ENCODE measurements around the gene NEK7.

The NEK7 gene

DNA sequence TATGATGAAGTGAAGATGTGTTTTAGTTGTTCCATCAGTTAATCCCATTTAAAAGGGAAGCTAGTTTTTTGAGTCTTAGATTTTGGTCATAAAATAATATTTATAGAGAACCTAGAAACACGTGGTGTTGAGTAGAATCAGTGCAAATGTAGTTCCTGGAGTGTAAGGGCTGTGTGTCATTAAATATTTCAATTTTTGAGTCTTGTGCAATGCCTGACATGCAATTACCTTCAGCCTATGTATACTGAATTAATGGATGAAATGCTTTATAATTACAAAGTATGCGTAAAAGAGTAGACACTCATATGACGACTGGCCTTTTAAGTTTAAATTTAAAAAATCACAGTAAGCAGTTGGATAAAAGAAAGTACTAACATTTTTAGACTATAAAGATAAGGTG lies 75.0 kb downstream of the NEK7 start:
- Histone ChIP-seq H3K36me3 (replicated peaks; ENCODE audit: insufficient read depth, low read length) (no peaks in the 10 kb centered on the region), H3K4me3 (ENCODE audit: low read length) (no peak overlapping the region), H3K4me2 (ENCODE audit: low read depth, low read length) (no peak overlapping the region), H4K20me1 (ENCODE audit: insufficient read depth, low read length) (no peaks in the 10 kb centered on the region), H3K27me3 (replicated peaks; ENCODE audit: insufficient read depth, low read length) (no peaks in the 10 kb centered on the region), H3K4me1 (ENCODE audit: low read length) (peaks cover 7% of the 10 kb centered on the region), H3F3A (ENCODE audit: insufficient read depth, low read length) (no peaks in the 10 kb centered on the region), H2AFZ (ENCODE audit: low read length) (no peak overlapping the region), H3K9ac (ENCODE audit: low read length) (no peak overlapping the region), H3K27ac (ENCODE audit: low read length) (no peak overlapping the region), H3K79me2 (ENCODE audit: low read length) (peaks cover 22% of the 10 kb centered on the region), H3K9me2 (replicated peaks; ENCODE audit: insufficient read depth, low read length) (no peaks in the 10 kb centered on the region), H3K9me3 (replicated peaks; ENCODE audit: insufficient read depth, low read length) (no peaks in the 10 kb centered on the region)
- TF ChIP-seq EZH2 (optimal IDR thresholded peaks at IDR 0.05; ENCODE audit: low read depth, low read length) (no peak), CTCF (IDR thresholded peaks at IDR 0.05; ENCODE audit: low read length) (no peak), EZH2phosphoT487 (IDR thresholded peaks at IDR 0.05; ENCODE audit: low read length) (no peak)
- no peak for DNase-seq

- TF ChIP-seq EZH2phosphoT487 (IDR thresholded peaks at IDR 0.05; ENCODE audit: low read length) (no peak), CTCF (IDR thresholded peaks at IDR 0.05; ENCODE audit: low read length) (no peak), EZH2 (optimal IDR thresholded peaks at IDR 0.05; ENCODE audit: low read depth, low read length) (no peak)
- H3K4me3 ChIP-seq (ENCODE audit: low read length), result no peak overlapping the region
- peaks cover 7% of the 10 kb centered on the region for H3K4me1 ChIP-seq (ENCODE audit: low read length)
- no peak overlapping the region for H2AFZ ChIP-seq (ENCODE audit: low read length)
- no peaks in the 10 kb centered on the region for H3K9me3 ChIP-seq (replicated peaks; ENCODE audit: insufficient read depth, low read length)
- H3K27ac ChIP-seq (ENCODE audit: low read length), result no peak overlapping the region
- H3K27me3 ChIP-seq (replicated peaks; ENCODE audit: insufficient read depth, low read length), result no peaks in the 10 kb centered on the region
- H3K4me2 ChIP-seq (ENCODE audit: low read depth, low read length), result no peak overlapping the region
- H3K9me2 ChIP-seq (replicated peaks; ENCODE audit: insufficient read depth, low read length), result no peaks in the 10 kb centered on the region
- no peaks in the 10 kb centered on the region for H3K36me3 ChIP-seq (replicated peaks; ENCODE audit: insufficient read depth, low read length)
- no peak overlapping the region for H3K9ac ChIP-seq (ENCODE audit: low read length)
- no peaks in the 10 kb centered on the region for H4K20me1 ChIP-seq (ENCODE audit: insufficient read depth, low read length)
- H3K79me2 ChIP-seq (ENCODE audit: low read length), result peaks cover 22% of the 10 kb centered on the region
- no peak for DNase-seq
- no peaks in the 10 kb centered on the region for H3F3A ChIP-seq (ENCODE audit: insufficient read depth, low read length)
Measured at GRCh38 chr1:198232378-198232777, 75.6 kb downstream of the NEK7 start.

DNA sequence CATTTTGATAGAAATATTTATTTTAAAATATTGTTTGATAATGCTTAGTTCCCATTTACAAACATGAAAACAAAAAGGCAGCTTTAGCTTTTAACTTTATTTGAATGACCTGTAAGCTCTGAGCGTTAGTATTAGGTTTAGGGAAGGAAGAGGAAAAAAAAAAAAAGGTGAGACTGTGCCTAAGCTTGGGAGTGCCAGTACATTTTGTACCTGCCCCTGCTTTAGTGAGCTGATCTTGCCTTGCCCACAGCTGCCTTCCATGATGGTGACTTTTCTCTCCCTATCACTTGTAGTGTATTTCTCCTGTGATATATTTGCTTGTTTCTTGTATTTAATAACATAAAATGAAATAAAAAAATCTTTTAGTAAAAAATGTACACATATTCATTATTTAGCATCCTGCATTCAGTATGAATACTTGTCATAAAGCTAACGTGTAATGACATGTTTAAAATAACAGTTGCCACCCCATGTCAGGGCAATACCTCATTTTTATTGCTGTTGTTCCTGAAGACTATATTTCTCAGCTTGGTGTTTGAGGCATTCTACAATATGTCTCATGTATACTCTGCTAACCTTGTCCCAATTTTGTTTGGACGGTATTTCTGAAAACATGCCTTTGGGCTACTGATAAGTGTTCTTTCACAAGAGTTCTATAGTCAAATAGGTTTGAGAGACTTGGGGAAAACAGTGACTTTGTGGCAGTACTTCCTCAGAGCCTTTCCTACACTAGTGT lies 76.3 kb downstream of the NEK7 start:
- Histone ChIP-seq H3K4me3 (ENCODE audit: low read length) (no peak overlapping the region), H3K27ac (ENCODE audit: low read length) (no peak overlapping the region), H4K20me1 (ENCODE audit: insufficient read depth, low read length) (no peaks in the 10 kb centered on the region), H3F3A (ENCODE audit: insufficient read depth, low read length) (no peaks in the 10 kb centered on the region), H3K4me2 (ENCODE audit: low read depth, low read length) (no peak overlapping the region), H3K27me3 (replicated peaks; ENCODE audit: insufficient read depth, low read length) (no peaks in the 10 kb centered on the region), H3K79me2 (ENCODE audit: low read length) (peaks cover 22% of the 10 kb centered on the region), H2AFZ (ENCODE audit: low read length) (no peak overlapping the region), H3K9ac (ENCODE audit: low read length) (no peak overlapping the region), H3K36me3 (replicated peaks; ENCODE audit: insufficient read depth, low read length) (no peaks in the 10 kb centered on the region), H3K4me1 (ENCODE audit: low read length) (peaks cover 7% of the 10 kb centered on the region), H3K9me2 (replicated peaks; ENCODE audit: insufficient read depth, low read length) (no peaks in the 10 kb centered on the region), H3K9me3 (replicated peaks; ENCODE audit: insufficient read depth, low read length) (no peaks in the 10 kb centered on the region)
- no peak for TF ChIP-seq EZH2phosphoT487 (IDR thresholded peaks at IDR 0.05; ENCODE audit: low read length)
- TF ChIP-seq CTCF (IDR thresholded peaks at IDR 0.05; ENCODE audit: low read length), result no peak
- no peak for TF ChIP-seq EZH2 (optimal IDR thresholded peaks at IDR 0.05; ENCODE audit: low read depth, low read length)
- no peak for DNase-seq
